Tibial artery (tissue), 4 donors: ENCODE measurements around the gene XRCC4.

Experiments
- DNase-seq, 2 donors: peaks; one replicate each; pipeline ENCODE4 v3.0.0-alpha.2; 2019
- H3K27ac ChIP-seq, 2 donors: fragments of 200-600 bp; sonication (generic) in 1 of 2; 1 replicate in 1 of 2; 2 replicates in 1 of 2; pipeline ENCODE4 v1.5.1; 2018 to 2019; ENCODE audit warnings: mild to moderate bottlenecking in 1 of 2
- H3K27me3 ChIP-seq, 2 donors: fragments of 200-600 bp; sonication (generic) in 1 of 2; one replicate each; pipeline versions ENCODE4 v1.5.1 to v1.6.0; 2016 to 2019
- H3K36me3 ChIP-seq, 3 donors: fragments of 200-600 bp; sonication (generic) in 2 of 3; one replicate each; pipeline ENCODE4 v1.5.1; 2016 to 2019; ENCODE audit warnings: mild to moderate bottlenecking in 2 of 3
- H3K4me1 ChIP-seq, 4 donors: fragments of 200-600 bp; sonication (generic) in 2 of 4; 1 replicate in 3 of 4; 2 replicates in 1 of 4; pipeline ENCODE4 v1.5.1; 2016 to 2019
- H3K4me3 ChIP-seq, 2 donors: fragments of 200-600 bp; sonication (generic) in 1 of 2; 1 replicate in 1 of 2; 2 replicates in 1 of 2; pipeline ENCODE4 v1.5.1; 2018 to 2019; ENCODE audit warnings: mild to moderate bottlenecking in 2 of 2
- H3K9me3 ChIP-seq, 3 donors: fragments of 200-600 bp; sonication (generic) in 1 of 3; one replicate each; pipeline ENCODE4 v1.5.1; 2016 to 2019
- CTCF ChIP-seq, 2 experiments: fragments of 200-600 bp in 1 of 2; fragments of 450-650 bp in 1 of 2; IDR thresholded peaks; one replicate each; pipeline ENCODE4 v1.5.1; 2017 to 2019; ENCODE audit warnings: antibody characterized with exemption in 2 of 2, mild to moderate bottlenecking in 1 of 2, moderate library complexity in 1 of 2
- intact Hi-C: fragments of 100-400 bp; cut with DNase I; formaldehyde crosslinking; loops from one replicate; pipeline ENCODE4 v1.15.0; 2023; ENCODE audit warnings: low total_unique reads

XRCC4 gene

GRCh38 chr5:83118976-83119375 is 41.6 kb downstream of the XRCC4 start:
- DNase-seq, result no peak
- intact Hi-C loops, result no loop called here
- no peak overlapping the region for H3K4me3 ChIP-seq
- no peak overlapping the region for H3K27ac ChIP-seq
- H3K9me3 ChIP-seq, result no peaks in the 10 kb centered on the region
- H3K4me1 ChIP-seq, result no peaks in the 10 kb centered on the region
- no peaks in the 10 kb centered on the region for H3K36me3 ChIP-seq
- no peaks in the 10 kb centered on the region for H3K27me3 ChIP-seq
- no peak for TF ChIP-seq CTCF (IDR thresholded peaks at IDR 0.05)

GRCh38 chr5:83124593-83124992 is 47.2 kb downstream of the XRCC4 start:
- Histone ChIP-seq H3K4me3 (no peak overlapping the region), H3K36me3 (no peaks in the 10 kb centered on the region), H3K27ac (no peak overlapping the region), H3K27me3 (no peaks in the 10 kb centered on the region), H3K4me1 (no peaks in the 10 kb centered on the region), H3K9me3 (no peaks in the 10 kb centered on the region)
- intact Hi-C loops, result no loop called here
- DNase-seq, result no peak
- no peak for TF ChIP-seq CTCF (IDR thresholded peaks at IDR 0.05)

GRCh38 chr5:83125560-83125959 is 48.2 kb downstream of the XRCC4 start:
- intact Hi-C loops, result no loop called here
- no peak for DNase-seq
- no peaks in the 10 kb centered on the region for H3K9me3 ChIP-seq
- H3K4me1 ChIP-seq, result no peaks in the 10 kb centered on the region
- no peaks in the 10 kb centered on the region for H3K27me3 ChIP-seq
- no peak overlapping the region for H3K4me3 ChIP-seq
- no peaks in the 10 kb centered on the region for H3K36me3 ChIP-seq
- no peak for TF ChIP-seq CTCF (IDR thresholded peaks at IDR 0.05)
- H3K27ac ChIP-seq, result no peak overlapping the region

- DNase-seq, result no peak
- intact Hi-C loops, result no loop called here
- H3K9me3 ChIP-seq, result no peaks in the 10 kb centered on the region
These were observed 49.2 kb downstream of the XRCC4 start for GRCh38 chr5:83126501-83126900.

GRCh38 chr5:83133797-83134196 is 56.5 kb downstream of the XRCC4 start:
- Histone ChIP-seq H3K4me1 (no peaks in the 10 kb centered on the region), H3K27me3 (no peaks in the 10 kb centered on the region), H3K9me3 (no peaks in the 10 kb centered on the region), H3K4me3 (no peak overlapping the region), H3K36me3 (peaks cover 0 to 11% (median 0%) of the 10 kb centered on the region in 3 donors), H3K27ac (no peak overlapping the region)
- no peak for TF ChIP-seq CTCF (IDR thresholded peaks at IDR 0.05)
- intact Hi-C loops, result no loop called here
- no peak for DNase-seq

More at GRCh38 chr5:83126501-83126900, 49.2 kb downstream of the XRCC4 start:
- TF ChIP-seq CTCF (IDR thresholded peaks at IDR 0.05), result no peak
- Histone ChIP-seq H3K4me1 (no peaks in the 10 kb centered on the region), H3K27ac (no peak overlapping the region), H3K27me3 (no peaks in the 10 kb centered on the region), H3K4me3 (no peak overlapping the region), H3K36me3 (no peaks in the 10 kb centered on the region)

- Histone ChIP-seq H3K27me3 (no peaks in the 10 kb centered on the region), H3K4me3 (no peak overlapping the region), H3K4me1 (peaks cover 0 to 3% (median 0%) of the 10 kb centered on the region in 4 donors), H3K27ac (no peak overlapping the region), H3K36me3 (no peaks in the 10 kb centered on the region), H3K9me3 (no peaks in the 10 kb centered on the region)
- intact Hi-C loops, result no loop called here
- no peak for TF ChIP-seq CTCF (IDR thresholded peaks at IDR 0.05)
- no peak for DNase-seq
These were observed 65.2 kb downstream of the XRCC4 start for GRCh38 chr5:83142526-83142925.
